ENCODE data around the gene UBE2Z. TPM values are rescaled to one million over a fixed set of nuclear protein-coding genes. Genes with fewer than 3 reads are reported as not detected.
A peak's percentile ranks its signal among the peaks of the same experiment; 100 is the strongest.

Gene UBE2Z
- total and polyA plus RNA-seq, 2 donors (not counting 3 experiments of a cell fraction or from before 2014, with no cell fraction given), result 104 to 117 TPM

DNA sequence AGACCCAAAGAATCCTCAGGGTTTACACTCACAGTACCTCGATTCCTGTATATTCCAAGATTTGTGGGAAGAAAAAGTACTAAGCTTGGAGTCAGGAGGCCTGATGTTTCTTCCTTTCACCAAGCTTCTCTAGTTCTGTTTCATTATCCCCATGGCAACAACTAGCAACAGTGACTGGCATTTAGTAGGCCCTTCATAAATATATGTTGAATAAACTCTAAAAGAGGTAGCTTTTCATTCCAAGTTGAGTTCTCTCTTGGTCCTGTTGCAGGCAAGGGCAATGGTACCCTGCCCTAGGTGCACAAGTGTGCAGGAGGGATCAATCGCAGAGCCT, 527 bp upstream of the UBE2Z start:
- CTCF ChIA-PET, result interaction anchor here (1.0 to 2.9 kb wide), 4 partner anchors 15 to 383 kb away, joined by 3 to 16 read pairs (median 4); partner anchors contain the start of gene ATP5MC1

More for the DNA sequence above, 527 bp upstream of the UBE2Z start:
- no peaks in the 10 kb centered on the region for H3K27me3 ChIP-seq (ENCODE audit: control insufficient read depth in 2 of 2, insufficient read depth in 2 of 2, low read length in 2 of 2)
- TSS peak; percentile 73 for BruUV-seq (replicated peaks)
- peak overlapping the region; percentile 87 for H3K4me2 ChIP-seq (ENCODE audit: insufficient read depth, low read length)
- H3K9ac ChIP-seq (replicated peaks; ENCODE audit: extremely low read depth, insufficient read depth, low read length), result peak overlapping the region; percentile 91
- intact Hi-C loops (cut with micrococcal nuclease) (loop anchor here (1.0 to 2.0 kb wide), 2 partner anchors 15 to 37 kb away; partner anchors contain the start of genes ATP5MC1 and SNF8), dilution Hi-C loops (cut with MboI; ENCODE audit: extremely low pct_ligation_motif_present, low sequenced_read_pairs) (no loop called here)
- peak overlapping the region; percentile 88 for H2AFZ ChIP-seq (ENCODE audit: low read depth, low read length)
- H3K9me3 ChIP-seq (replicated peaks; ENCODE audit: control insufficient read depth, insufficient read depth, low read length), result no peaks in the 10 kb centered on the region
- H3K36me3 ChIP-seq (ENCODE audit: control insufficient read depth in 2 of 2, extremely low read depth in 1 of 2, insufficient read depth in 2 of 2, low read length in 2 of 2), result peaks cover 6% of the 10 kb centered on the region in 2 experiments
- peaks cover 41% of the 10 kb centered on the region for H3K79me2 ChIP-seq (ENCODE audit: control insufficient read depth, insufficient read depth, low read length)
- POLR2A ChIA-PET, result interaction anchor here (0.5 to 3.7 kb wide), 2 partner anchors 15 to 271 kb away, joined by 5 to 20 read pairs; partner anchors contain the start of gene ATP5MC1
- no peak for DNase-seq (ENCODE audit: low read depth, low spot score)
- no peak for FAIRE-seq
- H3K4me3 ChIP-seq (replicated peaks in 1 of 3; ENCODE audit: insufficient read depth in 1 of 3, low read depth in 1 of 3, low read length in 3 of 3), result peak overlapping the region; percentile 50 to 73 (median 68)
- H3K4me1 ChIP-seq (ENCODE audit: control insufficient read depth, extremely low read depth, insufficient read depth, low read length), result peaks cover 27% of the 10 kb centered on the region
- H4K20me1 ChIP-seq (replicated peaks; ENCODE audit: control insufficient read depth, extremely low read depth, insufficient read depth, low read length), result peaks cover 10% of the 10 kb centered on the region
- TF ChIP-seq, protein P1, sequence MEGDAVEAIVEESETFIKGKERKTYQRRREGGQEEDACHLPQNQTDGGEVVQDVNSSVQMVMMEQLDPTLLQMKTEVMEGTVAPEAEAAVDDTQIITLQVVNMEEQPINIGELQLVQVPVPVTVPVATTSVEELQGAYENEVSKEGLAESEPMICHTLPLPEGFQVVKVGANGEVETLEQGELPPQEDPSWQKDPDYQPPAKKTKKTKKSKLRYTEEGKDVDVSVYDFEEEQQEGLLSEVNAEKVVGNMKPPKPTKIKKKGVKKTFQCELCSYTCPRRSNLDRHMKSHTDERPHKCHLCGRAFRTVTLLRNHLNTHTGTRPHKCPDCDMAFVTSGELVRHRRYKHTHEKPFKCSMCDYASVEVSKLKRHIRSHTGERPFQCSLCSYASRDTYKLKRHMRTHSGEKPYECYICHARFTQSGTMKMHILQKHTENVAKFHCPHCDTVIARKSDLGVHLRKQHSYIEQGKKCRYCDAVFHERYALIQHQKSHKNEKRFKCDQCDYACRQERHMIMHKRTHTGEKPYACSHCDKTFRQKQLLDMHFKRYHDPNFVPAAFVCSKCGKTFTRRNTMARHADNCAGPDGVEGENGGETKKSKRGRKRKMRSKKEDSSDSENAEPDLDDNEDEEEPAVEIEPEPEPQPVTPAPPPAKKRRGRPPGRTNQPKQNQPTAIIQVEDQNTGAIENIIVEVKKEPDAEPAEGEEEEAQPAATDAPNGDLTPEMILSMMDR (IDR thresholded peaks at IDR 0.05; ENCODE audit: extremely low read depth in 1 of 2, insufficient read depth in 1 of 2, low read depth in 1 of 2, low read length in 2 of 2), result no peak
- TF ChIP-seq, protein P2, sequence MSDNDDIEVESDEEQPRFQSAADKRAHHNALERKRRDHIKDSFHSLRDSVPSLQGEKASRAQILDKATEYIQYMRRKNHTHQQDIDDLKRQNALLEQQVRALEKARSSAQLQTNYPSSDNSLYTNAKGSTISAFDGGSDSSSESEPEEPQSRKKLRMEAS (IDR thresholded peaks at IDR 0.05; ENCODE audit: insufficient read depth, insufficient read length), result no peak
- TF ChIP-seq FOS (IDR thresholded peaks at IDR 0.05; ENCODE audit: borderline replicate concordance, insufficient read depth, low read length) (no peak), JUN (IDR thresholded peaks at IDR 0.05; ENCODE audit: borderline replicate concordance, insufficient read depth, insufficient read length, low read depth) (no peak), POLR2A (IDR thresholded peaks at IDR 0.05; ENCODE audit: low read depth, low read length) (no peak), POLR2AphosphoS5 (IDR thresholded peaks at IDR 0.05; ENCODE audit: insufficient read depth, low read depth, low read length) (no peak), MYC (IDR thresholded peaks at IDR 0.05; ENCODE audit: low read depth, low read length) (no peak), GATA2 (IDR thresholded peaks at IDR 0.05; ENCODE audit: insufficient read depth, insufficient read length, low read depth, low read length) (no peak), EZH2 (IDR thresholded peaks at IDR 0.05; ENCODE audit: borderline replicate concordance, low read depth, low read length, severe bottlenecking) (no peak)
- no peaks in the 10 kb centered on the region for H3K9me1 ChIP-seq (replicated peaks; ENCODE audit: control insufficient read depth, extremely low read depth, insufficient read depth, low read length)
- peak overlapping the region; percentile 89 for H3K27ac ChIP-seq (ENCODE audit: insufficient read depth, low read depth, low read length)

All from endothelial cell of umbilical vein (primary cell).